ENCODE results near the gene HHLA2. TPM values are rescaled to one million over a fixed set of nuclear protein-coding genes. Genes with fewer than 3 reads are reported as not detected.

The HHLA2 gene
- total and polyA plus RNA-seq, 2 of the 8 experiments (the other 6 are each of a cell fraction or from before 2014, with no cell fraction given): not detected

- POLR2A ChIA-PET (ENCODE audit: partially characterized antibody): no interaction called here
- no peak overlapping the region for H4K91ac ChIP-seq (replicated peaks; ENCODE audit: insufficient read length, low read length)
- H3K79me2 ChIP-seq (ENCODE audit: control insufficient read depth in 1 of 2, insufficient read depth in 2 of 2, low read length in 2 of 2): no peaks in the 10 kb centered on the region
- no peak overlapping the region for H2BK20ac ChIP-seq (ENCODE audit: low read length)
- no peaks in the 10 kb centered on the region for H3K36me3 ChIP-seq (ENCODE audit: control insufficient read depth in 2 of 4, insufficient read depth in 4 of 4, low read length in 3 of 4)
- no peak overlapping the region for H2AFZ ChIP-seq (ENCODE audit: low read length)
- no peak overlapping the region for H3K56ac ChIP-seq (replicated peaks; ENCODE audit: insufficient read length, low read depth, low read length)
- WGBS, 2 experiments (ENCODE audit: extremely low coverage in 1 of 2, insufficient coverage in 1 of 2, insufficient read length in 1 of 2, insufficient replicate concordance in 2 of 2, low coverage in 1 of 2, low lambda C conversion rate in 2 of 2, missing lambda C conversion rate in 1 of 2): 24% methylated on average over 1 of the region's 1 CpG; no CpG with 5 or more reads in 1 of the 2 experiments
- H3K9ac ChIP-seq (replicated peaks in 1 of 4; ENCODE audit: extremely low read depth in 1 of 4, low read depth in 3 of 4, low read length in 3 of 4): no peak overlapping the region
- no peak overlapping the region for H3K27ac ChIP-seq (ENCODE audit: low read depth, low read length)
- TF ChIP-seq, protein P1, sequence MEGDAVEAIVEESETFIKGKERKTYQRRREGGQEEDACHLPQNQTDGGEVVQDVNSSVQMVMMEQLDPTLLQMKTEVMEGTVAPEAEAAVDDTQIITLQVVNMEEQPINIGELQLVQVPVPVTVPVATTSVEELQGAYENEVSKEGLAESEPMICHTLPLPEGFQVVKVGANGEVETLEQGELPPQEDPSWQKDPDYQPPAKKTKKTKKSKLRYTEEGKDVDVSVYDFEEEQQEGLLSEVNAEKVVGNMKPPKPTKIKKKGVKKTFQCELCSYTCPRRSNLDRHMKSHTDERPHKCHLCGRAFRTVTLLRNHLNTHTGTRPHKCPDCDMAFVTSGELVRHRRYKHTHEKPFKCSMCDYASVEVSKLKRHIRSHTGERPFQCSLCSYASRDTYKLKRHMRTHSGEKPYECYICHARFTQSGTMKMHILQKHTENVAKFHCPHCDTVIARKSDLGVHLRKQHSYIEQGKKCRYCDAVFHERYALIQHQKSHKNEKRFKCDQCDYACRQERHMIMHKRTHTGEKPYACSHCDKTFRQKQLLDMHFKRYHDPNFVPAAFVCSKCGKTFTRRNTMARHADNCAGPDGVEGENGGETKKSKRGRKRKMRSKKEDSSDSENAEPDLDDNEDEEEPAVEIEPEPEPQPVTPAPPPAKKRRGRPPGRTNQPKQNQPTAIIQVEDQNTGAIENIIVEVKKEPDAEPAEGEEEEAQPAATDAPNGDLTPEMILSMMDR (IDR thresholded peaks at IDR 0.05; ENCODE audit: control extremely low read depth in 1 of 3, insufficient read depth in 1 of 3, low read depth in 1 of 3, low read length in 3 of 3): no peak
- TF ChIP-seq CREB1 (IDR thresholded peaks at IDR 0.05): no peak
- no peak for TF ChIP-seq HDAC2 (IDR thresholded peaks at IDR 0.05; ENCODE audit: borderline replicate concordance in 1 of 2, low read depth in 2 of 2, low read length in 2 of 2)
- TF ChIP-seq CTBP2 (IDR thresholded peaks at IDR 0.05; ENCODE audit: borderline replicate concordance, insufficient read depth, insufficient read length, low read length): no peak
- TF ChIP-seq JUND (IDR thresholded peaks at IDR 0.05; ENCODE audit: low read length): no peak
- no peak for TF ChIP-seq ZNF274 (IDR thresholded peaks at IDR 0.05; ENCODE audit: borderline replicate concordance, extremely low read depth, low read length)
- no peak for TF ChIP-seq CEBPB (IDR thresholded peaks at IDR 0.05; ENCODE audit: low read depth, low read length)
- CTCF ChIA-PET (ENCODE audit: partially characterized antibody): no interaction called here
- H2BK12ac ChIP-seq (ENCODE audit: low read depth, low read length): no peak overlapping the region
- H3K4me3 ChIP-seq (ENCODE audit: extremely low read depth in 1 of 4, insufficient read depth in 2 of 4, low read depth in 3 of 4, low read length in 4 of 4): no peak overlapping the region
- H4K20me1 ChIP-seq (replicated peaks in 1 of 2; ENCODE audit: control insufficient read depth in 1 of 2, insufficient read depth in 2 of 2, low read length in 2 of 2): no peaks in the 10 kb centered on the region
- H3K79me1 ChIP-seq (ENCODE audit: low read depth, low read length): no peaks in the 10 kb centered on the region
- no peak overlapping the region for H2BK120ac ChIP-seq (replicated peaks; ENCODE audit: low read depth, low read length)
- H3K23me2 ChIP-seq (ENCODE audit: low read depth, low read length): no peaks in the 10 kb centered on the region
- H2BK5ac ChIP-seq (ENCODE audit: low read depth, low read length): no peak overlapping the region
- H3K9me3 ChIP-seq (ENCODE audit: insufficient read depth in 2 of 2, low read depth in 1 of 2, low read length in 1 of 2): no peaks in the 10 kb centered on the region
- H2BK15ac ChIP-seq (ENCODE audit: low read length): no peak overlapping the region
- H3K14ac ChIP-seq (ENCODE audit: insufficient read length): no peak overlapping the region
- no peaks in the 10 kb centered on the region for H3K4me1 ChIP-seq (replicated peaks in 1 of 4; ENCODE audit: control insufficient read depth in 3 of 4, insufficient read depth in 4 of 4, low read length in 3 of 4)
- H4K5ac ChIP-seq (ENCODE audit: insufficient read length, low read depth, low read length): no peak overlapping the region
- no peaks in the 10 kb centered on the region for H3K27me3 ChIP-seq (replicated peaks in 1 of 4; ENCODE audit: control insufficient read depth in 3 of 4, extremely low read depth in 1 of 4, insufficient read depth in 3 of 4, low read length in 3 of 4)
- H3K4ac ChIP-seq (replicated peaks; ENCODE audit: insufficient read length, low read depth, low read length): no peak overlapping the region
- DNase-seq (ENCODE audit: low read depth in 1 of 2, low spot score in 2 of 2): no peak
- no peak overlapping the region for H3K18ac ChIP-seq (ENCODE audit: extremely low read depth, low read length)
- H2AK5ac ChIP-seq (ENCODE audit: low read depth, low read length): no peak overlapping the region
- H3K23ac ChIP-seq (ENCODE audit: insufficient read length): no peak overlapping the region
- FAIRE-seq: no peak
- no peak overlapping the region for H4K8ac ChIP-seq (ENCODE audit: extremely low read depth, insufficient read depth, low read length)
- no peak overlapping the region for H3K4me2 ChIP-seq (ENCODE audit: insufficient read depth in 1 of 2, low read depth in 2 of 2, low read length in 2 of 2)
These were observed 9.2 kb upstream of the HHLA2 start for GRCh38 chr3:108287146-108287545.
